Measurements from ENCODE around the gene WWOX. TPM values are rescaled to one million over a fixed set of nuclear protein-coding genes. Genes with fewer than 3 reads are reported as not detected.
A peak's percentile ranks its signal among the peaks of the same experiment; 100 is the strongest.

Gene WWOX
- total and polyA plus RNA-seq, 2 experiments from 2014 or later = 22.1 to 123 TPM

DNA sequence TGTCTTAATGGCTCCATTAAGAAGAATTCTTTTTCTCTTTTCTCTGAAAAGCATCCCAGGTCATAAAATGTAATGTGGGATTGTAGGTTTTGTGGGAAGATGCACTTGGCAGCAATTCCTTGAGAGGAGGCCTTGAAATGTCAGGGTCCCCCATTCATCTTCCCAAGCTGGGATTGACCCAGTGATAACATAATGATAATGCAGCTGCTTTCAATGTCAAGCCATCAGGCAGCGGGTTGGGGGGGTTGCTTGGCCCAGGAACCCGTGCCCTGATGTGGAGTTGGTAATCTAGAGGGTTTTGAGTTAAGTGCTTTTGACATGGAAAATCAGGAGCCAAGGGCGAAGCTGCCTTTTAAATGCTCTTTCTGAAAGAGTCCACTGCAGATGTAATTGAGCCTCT, 484.0 kb downstream of the WWOX start:
- Histone ChIP-seq H3K4me1 (ENCODE audit: low read depth) (peaks cover 6% of the 10 kb centered on the region), H3K27me3 (no peaks in the 10 kb centered on the region), H3K36me3 (no peaks in the 10 kb centered on the region), H3K4me3 (no peak overlapping the region), H3K27ac (no peak overlapping the region), H3K9me3 (ENCODE audit: low read depth) (no peaks in the 10 kb centered on the region)
- DNase-seq (ENCODE audit: low read depth in 1 of 2, low spot score in 1 of 2) = peak in 1 of 2 donors; percentile 23
- TF ChIP-seq, protein P1, sequence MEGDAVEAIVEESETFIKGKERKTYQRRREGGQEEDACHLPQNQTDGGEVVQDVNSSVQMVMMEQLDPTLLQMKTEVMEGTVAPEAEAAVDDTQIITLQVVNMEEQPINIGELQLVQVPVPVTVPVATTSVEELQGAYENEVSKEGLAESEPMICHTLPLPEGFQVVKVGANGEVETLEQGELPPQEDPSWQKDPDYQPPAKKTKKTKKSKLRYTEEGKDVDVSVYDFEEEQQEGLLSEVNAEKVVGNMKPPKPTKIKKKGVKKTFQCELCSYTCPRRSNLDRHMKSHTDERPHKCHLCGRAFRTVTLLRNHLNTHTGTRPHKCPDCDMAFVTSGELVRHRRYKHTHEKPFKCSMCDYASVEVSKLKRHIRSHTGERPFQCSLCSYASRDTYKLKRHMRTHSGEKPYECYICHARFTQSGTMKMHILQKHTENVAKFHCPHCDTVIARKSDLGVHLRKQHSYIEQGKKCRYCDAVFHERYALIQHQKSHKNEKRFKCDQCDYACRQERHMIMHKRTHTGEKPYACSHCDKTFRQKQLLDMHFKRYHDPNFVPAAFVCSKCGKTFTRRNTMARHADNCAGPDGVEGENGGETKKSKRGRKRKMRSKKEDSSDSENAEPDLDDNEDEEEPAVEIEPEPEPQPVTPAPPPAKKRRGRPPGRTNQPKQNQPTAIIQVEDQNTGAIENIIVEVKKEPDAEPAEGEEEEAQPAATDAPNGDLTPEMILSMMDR (IDR thresholded peaks at IDR 0.05; ENCODE audit: low read depth, low read length) = no peak

DNA sequence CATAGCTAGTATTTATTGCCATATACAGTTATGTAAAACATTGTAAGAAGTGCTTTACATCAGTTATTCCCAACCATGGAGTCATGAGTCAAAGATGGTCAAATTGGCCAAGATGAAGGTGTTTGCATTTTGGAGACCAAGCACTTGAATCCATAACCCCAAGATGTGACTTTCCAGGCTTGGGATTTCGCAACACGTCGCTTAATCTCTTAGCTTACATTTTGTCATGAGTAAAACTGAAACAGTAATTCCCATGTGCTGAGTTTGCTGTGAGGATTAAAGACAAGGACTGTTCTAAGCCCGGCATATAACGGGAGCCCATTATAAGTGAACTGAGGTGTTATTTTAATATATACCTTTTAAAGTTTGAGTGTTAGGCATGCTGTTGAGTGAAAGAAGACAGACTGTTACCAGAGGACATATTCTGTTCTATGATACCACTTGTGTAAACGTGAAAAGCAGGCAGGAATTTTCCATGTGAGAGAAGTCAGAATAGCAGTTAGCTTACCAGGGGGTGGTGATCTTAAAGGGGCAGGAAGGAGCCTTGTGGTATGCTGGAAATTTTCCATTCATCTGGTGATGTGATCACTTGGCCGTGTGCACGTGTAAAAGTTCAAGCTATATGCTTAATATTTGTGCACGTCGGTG, 484.9 kb downstream of the WWOX start:
- Histone ChIP-seq H3K27me3 (no peaks in the 10 kb centered on the region), H3K9me3 (ENCODE audit: low read depth) (no peaks in the 10 kb centered on the region), H3K4me1 (ENCODE audit: low read depth) (peaks cover 6% of the 10 kb centered on the region), H3K27ac (peak overlapping the region; percentile 14), H3K36me3 (no peaks in the 10 kb centered on the region), H3K4me3 (no peak overlapping the region)
- TF ChIP-seq, protein P1 (IDR thresholded peaks at IDR 0.05; ENCODE audit: low read depth, low read length) = no peak
- DNase-seq (ENCODE audit: low read depth in 1 of 2, low spot score in 1 of 2) = peak in 1 of 2 donors; percentile 53

DNA sequence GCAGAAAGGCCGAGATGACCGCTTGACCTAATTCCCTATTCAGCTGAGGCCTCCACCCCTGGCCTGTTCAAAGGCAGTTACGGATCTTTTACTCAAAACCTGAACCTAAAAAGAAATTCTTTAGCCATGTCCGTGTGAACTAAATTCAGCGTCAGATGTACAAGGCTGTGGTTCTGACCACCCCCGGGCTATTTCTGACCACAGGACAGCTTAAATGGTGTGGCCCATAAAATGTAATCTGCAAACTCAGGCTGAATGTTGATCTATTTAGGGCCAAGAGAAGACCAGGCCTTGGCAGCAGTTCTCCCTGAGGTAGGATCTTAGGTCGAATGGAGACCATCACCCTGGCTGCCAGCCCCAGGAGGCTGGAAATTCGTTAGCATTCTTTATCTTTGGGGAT, 485.5 kb downstream of the WWOX start:
- no peak overlapping the region for H3K27ac ChIP-seq
- DNase-seq (ENCODE audit: low read depth in 1 of 2, low spot score in 1 of 2) = no peak

DNA sequence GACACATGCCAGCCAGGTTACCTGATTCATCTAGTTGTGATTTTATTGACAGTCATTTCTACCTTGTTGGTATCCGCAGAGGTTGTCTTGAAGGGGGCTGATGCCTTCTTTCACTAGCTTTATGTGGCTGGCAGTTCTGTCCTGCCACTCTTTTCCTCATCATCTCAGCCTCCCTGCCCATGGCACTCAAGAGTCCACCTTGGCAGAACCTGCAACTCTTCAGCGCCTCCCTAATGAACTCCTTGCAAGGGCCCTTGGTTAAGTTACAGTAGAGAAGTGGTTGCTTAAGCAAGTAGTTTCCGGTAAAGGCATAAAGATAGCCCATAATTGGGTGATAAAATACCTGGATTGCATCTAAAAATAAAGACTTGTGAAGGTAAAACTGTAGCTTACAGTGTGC, 489.9 kb downstream of the WWOX start:
- TF ChIP-seq, protein P1 (IDR thresholded peaks at IDR 0.05; ENCODE audit: low read depth, low read length) = no peak
- H3K4me1 ChIP-seq (ENCODE audit: low read depth) = peaks cover 17% of the 10 kb centered on the region
- H3K36me3 ChIP-seq = no peaks in the 10 kb centered on the region
- H3K27me3 ChIP-seq = no peaks in the 10 kb centered on the region
- no peak overlapping the region for H3K4me3 ChIP-seq
- H3K9me3 ChIP-seq (ENCODE audit: low read depth) = no peaks in the 10 kb centered on the region
- H3K27ac ChIP-seq = no peak overlapping the region
- DNase-seq (ENCODE audit: low read depth in 1 of 2, low spot score in 1 of 2) = no peak

More for the DNA sequence above, 485.5 kb downstream of the WWOX start:
- peaks cover 6% of the 10 kb centered on the region for H3K4me1 ChIP-seq (ENCODE audit: low read depth)
- no peaks in the 10 kb centered on the region for H3K36me3 ChIP-seq
- H3K27me3 ChIP-seq = no peaks in the 10 kb centered on the region
- TF ChIP-seq, protein P1 (IDR thresholded peaks at IDR 0.05; ENCODE audit: low read depth, low read length) = no peak
- no peak overlapping the region for H3K4me3 ChIP-seq
- H3K9me3 ChIP-seq (ENCODE audit: low read depth) = no peaks in the 10 kb centered on the region

DNA sequence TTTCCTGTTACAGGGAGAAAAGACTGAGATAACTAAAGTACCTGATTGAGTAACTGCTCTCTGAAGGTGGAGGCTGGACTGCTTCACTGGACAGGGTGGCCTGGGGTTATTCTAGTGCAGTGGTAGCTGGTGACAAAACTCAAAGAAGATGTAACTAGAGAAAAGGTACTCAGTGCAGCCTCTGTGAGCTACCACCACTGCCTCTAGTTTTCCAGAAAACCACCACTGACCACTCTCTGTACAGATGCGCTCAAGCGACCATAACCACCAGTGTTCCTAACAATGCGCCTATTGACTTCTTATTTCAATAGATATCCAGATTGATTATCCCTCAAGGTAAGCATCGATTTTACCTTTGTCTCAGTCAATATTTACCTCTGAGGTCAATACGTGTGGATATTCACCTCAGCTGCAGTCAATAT, 492.2 kb downstream of the WWOX start:
- H3K9me3 ChIP-seq (ENCODE audit: low read depth) = no peaks in the 10 kb centered on the region
- TF ChIP-seq, protein P1 (IDR thresholded peaks at IDR 0.05; ENCODE audit: low read depth, low read length) = no peak
- peak in 1 of 2 donors; percentile 18 for DNase-seq (ENCODE audit: low read depth in 1 of 2, low spot score in 1 of 2)

More for the DNA sequence above, 492.2 kb downstream of the WWOX start:
- H3K27me3 ChIP-seq = no peaks in the 10 kb centered on the region
- H3K4me3 ChIP-seq = no peak overlapping the region
- peaks cover 14% of the 10 kb centered on the region for H3K4me1 ChIP-seq (ENCODE audit: low read depth)
- H3K36me3 ChIP-seq = no peaks in the 10 kb centered on the region
- no peak overlapping the region for H3K27ac ChIP-seq
